ENCODE results near the gene GFRA4.

GFRA4 gene

GRCh38 chr20:3674447-3674846 lies 11.2 kb upstream of the GFRA4 start:
- TF ChIP-seq GATA3 (IDR thresholded peaks at IDR 0.05; ENCODE audit: low read depth, low read length) (no peak), GATA2 (IDR thresholded peaks at IDR 0.05; ENCODE audit: low read depth, low read length) (no peak)

- TF ChIP-seq GATA3 (IDR thresholded peaks at IDR 0.05; ENCODE audit: low read depth, low read length), result no peak
- no peak for TF ChIP-seq GATA2 (IDR thresholded peaks at IDR 0.05; ENCODE audit: low read depth, low read length)
These were observed 10.2 kb upstream of the GFRA4 start for GRCh38 chr20:3673221-3674070.

- TF ChIP-seq GATA3 (IDR thresholded peaks at IDR 0.05; ENCODE audit: low read depth, low read length) (no peak), GATA2 (IDR thresholded peaks at IDR 0.05; ENCODE audit: low read depth, low read length) (no peak)
These were observed 9.5 kb upstream of the GFRA4 start for GRCh38 chr20:3672547-3673171.

GRCh38 chr20:3671986-3672546 lies 8.9 kb upstream of the GFRA4 start:
- TF ChIP-seq GATA3 (IDR thresholded peaks at IDR 0.05; ENCODE audit: low read depth, low read length), result no peak

- TF ChIP-seq GATA2 (IDR thresholded peaks at IDR 0.05; ENCODE audit: low read depth, low read length), result no peak
- TF ChIP-seq GATA3 (IDR thresholded peaks at IDR 0.05; ENCODE audit: low read depth, low read length), result no peak
These were observed 7.7 kb upstream of the GFRA4 start for GRCh38 chr20:3670945-3671344.

- TF ChIP-seq GATA3 (IDR thresholded peaks at IDR 0.05; ENCODE audit: low read depth, low read length) (no peak), GATA2 (IDR thresholded peaks at IDR 0.05; ENCODE audit: low read depth, low read length) (no peak)
These were observed 7.3 kb upstream of the GFRA4 start for GRCh38 chr20:3670511-3670910.

- TF ChIP-seq GATA2 (IDR thresholded peaks at IDR 0.05; ENCODE audit: low read depth, low read length) (no peak), GATA3 (IDR thresholded peaks at IDR 0.05; ENCODE audit: low read depth, low read length) (no peak)
These were observed 6.6 kb upstream of the GFRA4 start for GRCh38 chr20:3669710-3670367.

- TF ChIP-seq GATA2 (IDR thresholded peaks at IDR 0.05; ENCODE audit: low read depth, low read length) (no peak), GATA3 (IDR thresholded peaks at IDR 0.05; ENCODE audit: low read depth, low read length) (no peak)
These were observed 4.3 kb upstream of the GFRA4 start for GRCh38 chr20:3667434-3668037.

- TF ChIP-seq GATA3 (IDR thresholded peaks at IDR 0.05; ENCODE audit: low read depth, low read length) (no peak), GATA2 (IDR thresholded peaks at IDR 0.05; ENCODE audit: low read depth, low read length) (no peak)
These were observed 659 bp upstream of the GFRA4 start for GRCh38 chr20:3663858-3664257.

- TF ChIP-seq GATA2 (IDR thresholded peaks at IDR 0.05; ENCODE audit: low read depth, low read length) (no peak), GATA3 (IDR thresholded peaks at IDR 0.05; ENCODE audit: low read depth, low read length) (no peak)
These were observed 1.2 kb downstream of the GFRA4 start for GRCh38 chr20:3661814-3662665.

GRCh38 chr20:3661060-3661813 lies 2.0 kb downstream of the GFRA4 start:
- TF ChIP-seq GATA2 (IDR thresholded peaks at IDR 0.05; ENCODE audit: low read depth, low read length) (no peak), GATA3 (IDR thresholded peaks at IDR 0.05; ENCODE audit: low read depth, low read length) (no peak)

- TF ChIP-seq GATA2 (IDR thresholded peaks at IDR 0.05; ENCODE audit: low read depth, low read length) (no peak), GATA3 (IDR thresholded peaks at IDR 0.05; ENCODE audit: low read depth, low read length) (no peak)
These were observed 2.7 kb downstream of the GFRA4 start for GRCh38 chr20:3660262-3661059.

All from SH-SY5Y (cell line).